ENCODE data around the gene CTSK. TPM values are rescaled to one million over a fixed set of nuclear protein-coding genes. Genes with fewer than 3 reads are reported as not detected.

CTSK gene
- total and polyA plus RNA-seq, 2 of the 4 experiments (the other 2 are of a cell fraction), result 7.7 to 15.1 TPM

DNA sequence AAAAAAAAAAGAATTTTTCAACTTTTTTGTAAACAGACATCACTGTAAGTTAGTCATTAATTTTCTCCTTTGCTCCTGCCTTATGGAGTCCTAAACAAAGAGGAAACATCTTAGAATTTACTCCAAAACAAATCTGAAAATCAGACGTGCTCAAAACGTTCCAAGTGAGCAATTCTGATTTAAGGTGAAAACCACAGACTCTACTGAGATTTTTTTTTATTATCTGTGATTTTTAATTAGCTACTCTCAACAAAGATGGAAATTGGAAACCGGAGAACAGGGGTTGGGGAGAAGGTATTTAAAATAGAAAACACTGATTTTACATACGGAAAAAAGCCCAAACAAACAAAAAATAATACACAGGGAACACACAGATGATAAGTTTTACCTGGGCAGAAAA, 7.8 kb upstream of the CTSK start:
- Histone ChIP-seq H3K4ac (ENCODE audit: low read depth, low read length) (no peak overlapping the region), H3K27me3 (ENCODE audit: control insufficient read depth, insufficient read depth, low read length) (no peaks in the 10 kb centered on the region), H2AK5ac (ENCODE audit: low read depth, low read length) (no peak overlapping the region), H3K56ac (ENCODE audit: extremely low read depth, insufficient read depth, low read length) (no peak overlapping the region), H3K18ac (ENCODE audit: low read depth, low read length) (no peak overlapping the region), H3K4me1 (ENCODE audit: control insufficient read depth, insufficient read depth, low read length) (0 out of 2 replicates have a peak, but pooled peaks cover 2% of the 10 kb centered on the region), H2BK20ac (ENCODE audit: low read depth, low read length) (no peak overlapping the region), H2BK5ac (ENCODE audit: low read depth, low read length, poor library complexity, severe bottlenecking) (no peak overlapping the region), H3K9me1 (ENCODE audit: insufficient read depth, low read length) (no peaks in the 10 kb centered on the region; the same call in 1 of the 2 replicates), H3K23ac (ENCODE audit: low read depth, low read length) (no peak overlapping the region), H4K8ac (ENCODE audit: low read depth in 2 of 2, low read length in 2 of 2) (no peak overlapping the region), H4K5ac (ENCODE audit: low read depth, low read length) (no peak overlapping the region), H3K4me2 (ENCODE audit: low read depth, low read length) (no peak overlapping the region), H3K9me3 (ENCODE audit: control insufficient read depth, insufficient read depth, low read length) (no peaks in the 10 kb centered on the region), H2BK120ac (ENCODE audit: low read depth, low read length) (no peak overlapping the region), H3K27ac (ENCODE audit: insufficient read depth, low read length) (no peak overlapping the region), H3K4me3 (ENCODE audit: insufficient read depth, low read depth, low read length) (no peak overlapping the region), H3K9ac (ENCODE audit: low read depth, low read length) (no peak overlapping the region), H3K79me1 (ENCODE audit: low read depth in 1 of 2, low read length in 2 of 2) (peaks cover 4 to 11% of the 10 kb centered on the region in 2 experiments; a peak in 2 of 4 replicates), H2AK9ac (replicated peaks; ENCODE audit: low read depth, low read length, poor library complexity) (no peak overlapping the region), H3K36me3 (ENCODE audit: control insufficient read depth, insufficient read depth, low read length) (peaks cover 41% of the 10 kb centered on the region), H3K14ac (replicated peaks; ENCODE audit: low read depth, low read length) (no peak overlapping the region), H2BK15ac (ENCODE audit: low read depth, low read length) (no peak overlapping the region), H4K20me1 (ENCODE audit: insufficient read depth, low read length) (no peaks in the 10 kb centered on the region; the same call in 1 of the 2 replicates), H2AFZ (replicated peaks; ENCODE audit: low read length, poor library complexity) (no peak overlapping the region), H4K91ac (ENCODE audit: insufficient read depth, low read depth, low read length) (no peak overlapping the region)
- ChIA-PET CTCF (interaction anchor here (0.8 kb wide), 1 partner anchor 106 kb away, joined by 8 read pairs; no protein-coding TSS in a partner anchor), POLR2A (ENCODE audit: unreplicated experiment) (no interaction called here)
- no TSS peak for BruUV-seq (replicated peaks)
- WGBS, 2 experiments (ENCODE audit: extremely low coverage in 2 of 2, insufficient read length in 1 of 2), result no CpG with 5 or more reads among the region's 4 CpGs
- intact Hi-C loops (cut with micrococcal nuclease), result no loop called here
- TF ChIP-seq CEBPB (IDR thresholded peaks at IDR 0.05; ENCODE audit: low read depth, low read length), result no peak
- no peak for TF ChIP-seq RCOR1 (IDR thresholded peaks at IDR 0.05; ENCODE audit: insufficient replicate concordance, low read length)
- no peak for TF ChIP-seq USF2 (IDR thresholded peaks at IDR 0.05; ENCODE audit: low read depth, low read length)
- TF ChIP-seq RAD21 (IDR thresholded peaks at IDR 0.05; ENCODE audit: low read length), result no peak
- TF ChIP-seq RFX5 (IDR thresholded peaks at IDR 0.05; ENCODE audit: low read depth, low read length), result no peak
- TF ChIP-seq MAZ (IDR thresholded peaks at IDR 0.05; ENCODE audit: borderline replicate concordance, low read depth, low read length), result no peak
- TF ChIP-seq NFE2L2 (IDR thresholded peaks at IDR 0.05; ENCODE audit: low read depth, low read length), result no peak
- TF ChIP-seq MXI1 (IDR thresholded peaks at IDR 0.05; ENCODE audit: borderline replicate concordance, low read depth, low read length), result no peak
- TF ChIP-seq BHLHE40 (IDR thresholded peaks at IDR 0.05; ENCODE audit: low read depth, low read length), result no peak
- TF ChIP-seq MAFK (IDR thresholded peaks at IDR 0.05; ENCODE audit: low read depth, low read length), result no peak
- no peak for TF ChIP-seq FOS (IDR thresholded peaks at IDR 0.05; ENCODE audit: low read depth, low read length)
- TF ChIP-seq, protein P1, sequence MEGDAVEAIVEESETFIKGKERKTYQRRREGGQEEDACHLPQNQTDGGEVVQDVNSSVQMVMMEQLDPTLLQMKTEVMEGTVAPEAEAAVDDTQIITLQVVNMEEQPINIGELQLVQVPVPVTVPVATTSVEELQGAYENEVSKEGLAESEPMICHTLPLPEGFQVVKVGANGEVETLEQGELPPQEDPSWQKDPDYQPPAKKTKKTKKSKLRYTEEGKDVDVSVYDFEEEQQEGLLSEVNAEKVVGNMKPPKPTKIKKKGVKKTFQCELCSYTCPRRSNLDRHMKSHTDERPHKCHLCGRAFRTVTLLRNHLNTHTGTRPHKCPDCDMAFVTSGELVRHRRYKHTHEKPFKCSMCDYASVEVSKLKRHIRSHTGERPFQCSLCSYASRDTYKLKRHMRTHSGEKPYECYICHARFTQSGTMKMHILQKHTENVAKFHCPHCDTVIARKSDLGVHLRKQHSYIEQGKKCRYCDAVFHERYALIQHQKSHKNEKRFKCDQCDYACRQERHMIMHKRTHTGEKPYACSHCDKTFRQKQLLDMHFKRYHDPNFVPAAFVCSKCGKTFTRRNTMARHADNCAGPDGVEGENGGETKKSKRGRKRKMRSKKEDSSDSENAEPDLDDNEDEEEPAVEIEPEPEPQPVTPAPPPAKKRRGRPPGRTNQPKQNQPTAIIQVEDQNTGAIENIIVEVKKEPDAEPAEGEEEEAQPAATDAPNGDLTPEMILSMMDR (conservative IDR thresholded peaks at IDR 0.05; ENCODE audit: low read depth, low read length), result no peak
- no peak for TF ChIP-seq CHD1 (IDR thresholded peaks at IDR 0.05; ENCODE audit: low read depth, low read length)
- TF ChIP-seq, protein P2, sequence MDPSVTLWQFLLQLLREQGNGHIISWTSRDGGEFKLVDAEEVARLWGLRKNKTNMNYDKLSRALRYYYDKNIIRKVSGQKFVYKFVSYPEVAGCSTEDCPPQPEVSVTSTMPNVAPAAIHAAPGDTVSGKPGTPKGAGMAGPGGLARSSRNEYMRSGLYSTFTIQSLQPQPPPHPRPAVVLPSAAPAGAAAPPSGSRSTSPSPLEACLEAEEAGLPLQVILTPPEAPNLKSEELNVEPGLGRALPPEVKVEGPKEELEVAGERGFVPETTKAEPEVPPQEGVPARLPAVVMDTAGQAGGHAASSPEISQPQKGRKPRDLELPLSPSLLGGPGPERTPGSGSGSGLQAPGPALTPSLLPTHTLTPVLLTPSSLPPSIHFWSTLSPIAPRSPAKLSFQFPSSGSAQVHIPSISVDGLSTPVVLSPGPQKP (IDR thresholded peaks at IDR 0.05; ENCODE audit: borderline replicate concordance, low read depth, low read length), result no peak
- TF ChIP-seq SMC3 (IDR thresholded peaks at IDR 0.05; ENCODE audit: low read depth, low read length), result no peak
- no peak for TF ChIP-seq POLR2A (IDR thresholded peaks at IDR 0.05; ENCODE audit: low read depth, low read length)
- dilution Hi-C loops (cut with HindIII; ENCODE audit: low sequenced_read_pairs, unreplicated experiment), result no loop called here
- in situ Hi-C loops (cut with MboI; ENCODE audit: low sequenced_read_pairs), result no loop called here
- ATAC-seq (ENCODE audit: low read depth) (no peak), DNase-seq (no peak)

Measured in IMR-90 (cell line).